ENCODE measurements around the gene SYNCRIP. TPM values are rescaled to one million over a fixed set of nuclear protein-coding genes. Genes with fewer than 3 reads are reported as not detected.
"Not testable (repeated sequence)": the region's sequence is repeated elsewhere in the genome, so short reads cannot be mapped to it uniquely, and the experiment has no call there.

SYNCRIP gene
- total RNA-seq, 6 experiments from 2014 or later, result 122 to 139 (median 133) TPM

GRCh38 chr6:85684133-85684808 lies 41.6 kb upstream of the SYNCRIP start:
- Mint-ChIP-seq H3K36me3 (ENCODE audit: low read depth) (peaks cover 4% of the 10 kb centered on the region; the same call in 1 of the 2 replicates), H3K4me1 (ENCODE audit: low read depth) (peaks cover 14% of the 10 kb centered on the region), H3K9me3 (no peaks in the 10 kb centered on the region), H3K27ac (no peak overlapping the region), H3K4me3 (no peak overlapping the region), H3K27me3 (ENCODE audit: insufficient read depth) (peaks cover 2% of the 10 kb centered on the region)
- no peak for DNase-seq
- TF ChIP-seq CTCF (IDR thresholded peaks at IDR 0.05), result no peak

- H3K27ac Mint-ChIP-seq, H3K4me3 Mint-ChIP-seq, DNase-seq: not testable (repeated sequence)
- Mint-ChIP-seq H3K4me1 (ENCODE audit: low read depth) (peaks cover 14% of the 10 kb centered on the region), H3K27me3 (ENCODE audit: insufficient read depth) (peaks cover 18% of the 10 kb centered on the region), H3K36me3 (ENCODE audit: low read depth) (peaks cover 22% of the 10 kb centered on the region), H3K9me3 (peaks cover 11% of the 10 kb centered on the region)
Measured at GRCh38 chr6:85681899-85682298, 39.2 kb upstream of the SYNCRIP start.

GRCh38 chr6:85680388-85680787 lies 37.7 kb upstream of the SYNCRIP start:
- Mint-ChIP-seq H3K4me1 (ENCODE audit: low read depth) (peaks cover 29% of the 10 kb centered on the region), H3K27ac (peak overlapping the region; percentile 100), H3K4me3 (peak overlapping the region; percentile 99), H3K27me3 (ENCODE audit: insufficient read depth) (peaks cover 26% of the 10 kb centered on the region), H3K9me3 (peaks cover 11% of the 10 kb centered on the region), H3K36me3 (ENCODE audit: low read depth) (peaks cover 37% of the 10 kb centered on the region)
- no peak for TF ChIP-seq CTCF (IDR thresholded peaks at IDR 0.05)
- DNase-seq, result no peak

GRCh38 chr6:85679445-85680123 lies 36.9 kb upstream of the SYNCRIP start:
- Mint-ChIP-seq H3K4me3 (peak overlapping the region; percentile 99), H3K9me3 (peaks cover 11% of the 10 kb centered on the region), H3K36me3 (ENCODE audit: low read depth) (peaks cover 45% of the 10 kb centered on the region), H3K4me1 (ENCODE audit: low read depth) (peaks cover 37% of the 10 kb centered on the region), H3K27ac (peak overlapping the region; percentile 100), H3K27me3 (ENCODE audit: insufficient read depth) (peaks cover 26% of the 10 kb centered on the region)
- TF ChIP-seq CTCF (IDR thresholded peaks at IDR 0.05), result no peak
- DNase-seq, result no peak

GRCh38 chr6:85678602-85679444 lies 36.1 kb upstream of the SYNCRIP start:
- peaks cover 45% of the 10 kb centered on the region for H3K4me1 Mint-ChIP-seq (ENCODE audit: low read depth)

More at GRCh38 chr6:85678602-85679444, 36.1 kb upstream of the SYNCRIP start:
- H3K27me3 Mint-ChIP-seq (ENCODE audit: insufficient read depth), result peaks cover 26% of the 10 kb centered on the region
- peaks cover 53% of the 10 kb centered on the region for H3K36me3 Mint-ChIP-seq (ENCODE audit: low read depth)
- peak; percentile 98 for DNase-seq
- H3K9me3 Mint-ChIP-seq, result peaks cover 11% of the 10 kb centered on the region
- TF ChIP-seq CTCF (IDR thresholded peaks at IDR 0.05), result peak; percentile 29; the same call in 1 of the 2 replicates
- peak overlapping the region; percentile 100 for H3K27ac Mint-ChIP-seq
- H3K4me3 Mint-ChIP-seq, result peak overlapping the region; percentile 99
